HG03469 (cell line): ENCODE results near the gene RNF128.

ENCODE experiments used
- ATAC-seq: cut with Tn5 transposase; IDR thresholded peaks from one replicate; pipeline ENCODE4 v1.9.1; 2021; ENCODE audit warnings: mild to moderate bottlenecking, moderate library complexity, moderate number of reproducible peaks; ENCODE audit not compliant: unreplicated experiment

RNF128 gene, protein sequence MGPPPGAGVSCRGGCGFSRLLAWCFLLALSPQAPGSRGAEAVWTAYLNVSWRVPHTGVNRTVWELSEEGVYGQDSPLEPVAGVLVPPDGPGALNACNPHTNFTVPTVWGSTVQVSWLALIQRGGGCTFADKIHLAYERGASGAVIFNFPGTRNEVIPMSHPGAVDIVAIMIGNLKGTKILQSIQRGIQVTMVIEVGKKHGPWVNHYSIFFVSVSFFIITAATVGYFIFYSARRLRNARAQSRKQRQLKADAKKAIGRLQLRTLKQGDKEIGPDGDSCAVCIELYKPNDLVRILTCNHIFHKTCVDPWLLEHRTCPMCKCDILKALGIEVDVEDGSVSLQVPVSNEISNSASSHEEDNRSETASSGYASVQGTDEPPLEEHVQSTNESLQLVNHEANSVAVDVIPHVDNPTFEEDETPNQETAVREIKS

DNA sequence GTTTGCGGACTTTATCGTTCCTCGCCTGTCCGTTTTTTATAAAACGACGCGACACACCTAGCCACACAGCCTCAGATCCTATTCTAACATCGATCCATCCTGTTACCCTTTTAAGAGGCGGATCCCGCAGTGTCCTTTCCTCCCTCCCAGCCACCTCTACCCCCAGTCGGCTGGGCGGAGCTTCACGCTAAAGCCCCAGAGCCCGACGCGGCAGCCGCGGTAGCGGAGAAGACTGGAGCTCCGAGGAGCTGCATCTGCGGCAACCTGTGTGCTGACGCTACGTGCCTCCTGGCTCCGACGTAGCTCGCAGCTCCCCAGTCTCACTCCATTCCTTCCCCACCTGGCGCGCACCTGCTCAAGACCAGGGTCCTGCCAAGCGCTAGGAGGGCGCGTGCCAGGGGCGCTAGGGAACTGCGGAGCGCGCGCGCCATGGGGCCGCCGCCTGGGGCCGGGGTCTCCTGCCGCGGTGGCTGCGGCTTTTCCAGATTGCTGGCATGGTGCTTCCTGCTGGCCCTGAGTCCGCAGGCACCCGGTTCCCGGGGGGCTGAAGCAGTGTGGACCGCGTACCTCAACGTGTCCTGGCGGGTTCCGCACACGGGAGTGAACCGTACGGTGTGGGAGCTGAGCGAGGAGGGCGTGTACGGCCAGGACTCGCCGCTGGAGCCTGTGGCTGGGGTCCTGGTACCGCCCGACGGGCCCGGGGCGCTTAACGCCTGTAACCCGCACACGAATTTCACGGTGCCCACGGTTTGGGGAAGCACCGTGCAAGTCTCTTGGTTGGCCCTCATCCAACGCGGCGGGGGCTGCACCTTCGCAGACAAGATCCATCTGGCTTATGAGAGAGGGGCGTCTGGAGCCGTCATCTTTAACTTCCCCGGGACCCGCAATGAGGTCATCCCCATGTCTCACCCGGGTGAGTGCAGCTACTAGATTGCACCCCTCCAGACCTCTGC, at the start of gene RNF128:
Gene RNF128 (plus strand): TSS at position 217 of the 953 bp plus-strand sequence. CDS start 213 bp downstream, at position 430.
- ATAC-seq = no peak

- no peak for ATAC-seq
Observed at GRCh38 chrX:106680716-106681115, 45.8 kb upstream of the RNF128 start.

GRCh38 chrX:106684207-106684606, 42.3 kb upstream of the RNF128 start:
- ATAC-seq = no peak

DNA sequence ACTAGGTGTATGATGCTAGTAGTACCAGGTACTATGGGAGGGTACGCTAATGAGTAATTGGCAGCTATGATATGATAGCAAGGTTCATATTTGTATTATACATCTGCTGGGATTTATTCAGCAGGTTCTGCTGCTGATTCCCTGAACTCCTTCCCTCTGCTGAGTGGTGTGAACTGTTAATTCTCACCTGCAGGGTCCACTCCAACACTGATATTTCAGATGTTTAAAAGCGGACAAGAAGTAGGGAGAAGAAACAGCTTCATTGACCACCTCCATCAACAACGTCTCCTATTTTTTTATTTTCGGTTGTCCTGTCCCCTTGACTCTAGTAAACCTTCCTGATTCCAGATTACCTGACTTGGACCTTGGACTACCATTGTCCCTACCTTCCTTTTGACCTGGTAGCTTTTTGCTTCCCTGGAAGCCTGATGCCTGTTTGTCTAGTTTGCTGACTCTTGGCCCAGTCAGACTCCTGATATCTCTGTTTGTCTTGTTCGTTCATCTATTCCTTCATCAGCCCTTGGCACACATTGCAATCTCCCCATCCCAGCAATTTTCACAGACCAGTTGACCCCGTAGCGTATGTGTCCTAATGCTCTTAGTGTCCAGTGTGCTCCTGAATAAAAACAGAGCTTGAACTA, 34.0 kb upstream of the RNF128 start:
- no peak for ATAC-seq

GRCh38 chrX:106696502-106696901, 30.0 kb upstream of the RNF128 start:
- ATAC-seq = no peak

GRCh38 chrX:106698693-106699092, 27.8 kb upstream of the RNF128 start:
- ATAC-seq = no peak

DNA sequence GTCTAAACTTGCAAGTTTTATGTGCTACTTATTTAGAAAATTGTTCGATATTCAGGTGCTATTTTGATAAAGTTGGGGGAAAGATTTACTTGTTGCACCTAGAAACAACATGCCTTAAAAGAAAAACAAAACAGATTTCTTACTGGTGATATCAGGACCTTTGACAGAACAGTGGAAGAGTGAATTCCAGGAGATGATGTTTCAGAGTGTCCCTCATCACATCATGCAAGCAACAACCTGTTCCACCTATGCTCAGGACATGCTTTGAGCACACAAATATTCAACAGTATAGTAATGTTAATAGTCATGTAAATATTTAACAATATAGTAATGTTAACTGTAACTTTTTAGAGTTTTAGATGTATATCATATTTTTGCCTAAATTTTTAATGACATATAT, 23.9 kb upstream of the RNF128 start:
- ATAC-seq = no peak

- no peak for ATAC-seq
Observed at GRCh38 chrX:106706466-106706865, 20.0 kb upstream of the RNF128 start.

GRCh38 chrX:106707771-106708454, 18.6 kb upstream of the RNF128 start:
- no peak for ATAC-seq

GRCh38 chrX:106710771-106711170, 15.7 kb upstream of the RNF128 start:
- ATAC-seq = no peak

DNA sequence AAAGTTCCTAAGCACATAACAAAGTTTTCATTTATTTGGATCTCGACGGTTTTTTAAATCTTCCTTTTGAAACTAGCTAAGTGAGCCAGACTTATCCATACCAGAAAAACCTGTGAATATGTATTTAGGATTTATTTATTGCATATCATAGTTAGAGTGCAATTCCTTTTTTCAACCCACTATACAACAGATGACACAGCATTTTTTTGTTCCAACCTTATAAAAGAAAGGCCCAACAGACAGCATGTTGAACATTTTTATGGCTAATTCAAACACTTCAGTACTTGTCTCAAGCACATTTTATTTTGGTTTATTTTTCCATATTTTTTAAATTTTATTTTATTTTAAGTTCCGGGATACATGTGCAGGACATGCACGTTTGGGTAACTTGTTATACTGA, 15.1 kb upstream of the RNF128 start:
- no peak for ATAC-seq

DNA sequence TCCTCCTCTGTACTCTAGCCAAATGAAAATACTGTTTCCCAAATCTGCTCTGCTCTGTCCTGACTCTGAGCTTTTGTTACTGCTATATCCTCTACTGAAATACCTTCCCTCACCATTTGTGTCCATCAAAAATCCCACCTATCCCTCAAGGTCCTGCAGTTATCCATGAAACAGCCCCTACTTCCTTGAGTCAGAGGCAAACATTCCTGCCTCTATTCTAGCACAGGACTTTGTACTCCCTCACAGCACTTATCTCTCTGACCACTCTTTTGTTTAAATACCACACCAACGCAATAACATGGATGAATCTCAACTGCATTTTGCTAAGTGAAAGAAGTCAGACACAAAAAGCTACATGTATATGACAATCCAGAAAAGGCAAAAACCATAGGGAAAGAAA, 10.5 kb upstream of the RNF128 start:
- no peak for ATAC-seq

- ATAC-seq = no peak
Observed at GRCh38 chrX:106716463-106716862, 10.0 kb upstream of the RNF128 start.

GRCh38 chrX:106718709-106719108, 7.8 kb upstream of the RNF128 start:
- ATAC-seq = no peak

- ATAC-seq = no peak
Observed at GRCh38 chrX:106725931-106726330, 570 bp upstream of the RNF128 start.

GRCh38 chrX:106728337-106728736, 1.8 kb downstream of the RNF128 start:
- no peak for ATAC-seq

- ATAC-seq = no peak
Observed at GRCh38 chrX:106730401-106730800, 3.9 kb downstream of the RNF128 start.

GRCh38 chrX:106731590-106731989, 5.1 kb downstream of the RNF128 start:
- no peak for ATAC-seq

DNA sequence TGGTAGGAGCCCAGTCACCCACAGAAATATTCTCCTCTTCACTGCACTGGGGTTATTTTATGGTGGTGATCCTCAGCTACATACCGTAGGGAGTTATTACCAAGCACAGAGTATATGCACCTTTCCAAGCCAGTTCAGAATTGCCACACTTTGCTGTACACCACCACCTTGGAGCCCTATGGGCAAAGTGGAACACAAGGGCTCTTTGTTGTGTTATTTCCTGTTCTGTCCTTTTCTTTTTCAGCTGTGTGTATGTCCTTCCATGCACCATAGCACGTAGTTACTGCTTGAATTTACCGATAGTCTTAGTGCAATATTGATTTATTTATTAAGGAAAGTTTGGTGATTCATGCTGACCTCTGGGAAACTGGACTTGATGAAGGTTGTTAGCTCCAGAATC, 8.3 kb downstream of the RNF128 start:
- no peak for ATAC-seq

- no peak for ATAC-seq
Observed at GRCh38 chrX:106740193-106740780, 13.8 kb downstream of the RNF128 start.
